GM08714 (cell line): ENCODE data around the gene EGFR.
A peak's percentile ranks its signal among the peaks of the same experiment; 100 is the strongest.

Experiments
- H3K4me3 ChIP-seq: fragments of 200-500 bp; sonication (Bioruptor generic); 2 replicates; pipeline ENCODE4 v1.5.1; 2014; ENCODE audit warnings: mild to moderate bottlenecking, low read length, inconsistent platforms
- ZNF274 ChIP-seq: IDR thresholded peaks from 2 replicates; pipeline ENCODE4 v1.6.1; 2012; ENCODE audit warnings: mild to moderate bottlenecking, low read depth, low read length

The EGFR gene

DNA sequence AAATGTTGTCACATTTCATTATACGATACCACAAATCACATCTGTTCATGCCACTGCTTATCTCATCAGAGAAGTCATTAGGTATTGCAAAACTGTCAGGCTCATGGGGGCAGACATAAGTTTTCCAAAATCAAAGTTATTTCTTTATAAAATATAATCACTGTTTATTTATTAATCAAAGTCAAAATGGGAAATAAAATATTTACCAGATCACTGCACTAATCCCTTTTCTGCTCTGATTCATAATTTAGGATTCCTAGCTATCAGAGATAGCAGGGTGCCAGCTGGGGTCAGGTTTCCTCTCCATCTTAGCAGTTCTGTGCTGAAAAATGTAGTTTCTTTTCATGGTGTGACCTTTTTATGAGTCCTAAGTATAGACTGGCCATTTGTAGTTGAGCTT, 228.6 kb downstream of the EGFR start:
- TF ChIP-seq ZNF274: no peak
- no peak overlapping the region for H3K4me3 ChIP-seq

DNA sequence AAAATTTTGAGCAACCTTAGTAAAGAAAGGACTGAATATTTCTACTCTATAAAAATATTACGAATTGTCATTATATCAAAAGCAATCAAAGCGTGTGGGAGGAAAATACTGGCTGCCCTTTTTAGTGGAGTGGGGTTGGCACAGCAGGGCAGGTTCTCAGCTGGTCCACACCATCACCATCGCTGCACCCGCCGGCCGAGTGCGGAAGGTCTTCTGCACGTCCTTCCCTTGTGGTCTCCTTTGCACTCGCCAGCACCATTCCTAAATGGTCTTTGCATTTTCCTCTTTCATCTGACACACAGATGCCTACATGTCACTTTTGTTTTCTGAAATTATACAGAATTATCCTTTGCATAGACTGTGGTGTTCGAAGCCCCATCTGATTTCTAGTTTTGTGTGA, 229.7 kb downstream of the EGFR start:
- TF ChIP-seq ZNF274: no peak
- no peak overlapping the region for H3K4me3 ChIP-seq

GRCh38 chr7:55249332-55249731, 230.5 kb downstream of the EGFR start:
- TF ChIP-seq ZNF274: no peak

GRCh38 chr7:55250313-55250712, 231.5 kb downstream of the EGFR start:
- H3K4me3 ChIP-seq: no peak overlapping the region
- TF ChIP-seq ZNF274: no peak

More at GRCh38 chr7:55249332-55249731, 230.5 kb downstream of the EGFR start:
- no peak overlapping the region for H3K4me3 ChIP-seq

DNA sequence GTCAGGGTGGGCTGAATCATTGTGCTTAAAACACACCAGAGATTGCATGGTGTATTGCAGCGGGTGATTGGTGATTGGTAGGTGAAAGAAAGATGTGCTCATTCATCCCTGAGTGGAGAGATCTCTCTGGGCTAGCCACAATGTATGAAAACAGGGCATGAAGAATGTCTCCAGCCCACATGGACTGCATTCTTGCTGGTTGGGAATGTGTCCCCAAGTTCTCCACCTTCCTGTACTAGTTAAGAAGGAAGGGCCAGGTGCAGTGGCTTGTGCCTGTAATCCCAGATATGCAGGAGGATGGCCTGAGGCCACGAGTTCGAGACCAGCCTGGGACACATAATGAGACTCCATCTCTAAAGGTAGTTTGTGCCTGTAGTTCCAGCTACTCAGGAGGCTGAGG, 232.5 kb downstream of the EGFR start:
- TF ChIP-seq ZNF274: no peak
- no peak overlapping the region for H3K4me3 ChIP-seq

- no peak overlapping the region for H3K4me3 ChIP-seq
- TF ChIP-seq ZNF274: no peak
Observed at GRCh38 chr7:55251911-55252310, 233.1 kb downstream of the EGFR start.

DNA sequence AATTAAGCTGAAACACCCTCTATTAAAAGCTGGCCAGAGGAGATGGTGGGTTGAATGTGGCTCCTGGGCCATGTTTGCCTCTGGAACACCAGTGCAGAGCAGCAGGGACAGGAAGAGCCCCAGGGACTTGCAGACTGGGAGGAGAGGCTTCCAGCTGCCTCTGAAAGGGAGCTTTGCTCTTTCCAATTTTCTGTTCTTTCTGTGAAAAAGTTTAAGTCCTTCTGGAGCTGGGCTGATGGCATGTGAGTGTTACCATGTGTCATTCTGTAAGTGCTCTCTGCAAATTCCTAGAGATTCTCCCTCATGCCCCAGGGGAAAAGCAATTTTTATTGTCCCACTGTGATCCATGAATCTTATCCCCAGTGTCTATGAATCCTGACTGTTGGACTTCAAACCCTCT, 233.6 kb downstream of the EGFR start:
- TF ChIP-seq ZNF274: no peak
- H3K4me3 ChIP-seq: no peak overlapping the region

DNA sequence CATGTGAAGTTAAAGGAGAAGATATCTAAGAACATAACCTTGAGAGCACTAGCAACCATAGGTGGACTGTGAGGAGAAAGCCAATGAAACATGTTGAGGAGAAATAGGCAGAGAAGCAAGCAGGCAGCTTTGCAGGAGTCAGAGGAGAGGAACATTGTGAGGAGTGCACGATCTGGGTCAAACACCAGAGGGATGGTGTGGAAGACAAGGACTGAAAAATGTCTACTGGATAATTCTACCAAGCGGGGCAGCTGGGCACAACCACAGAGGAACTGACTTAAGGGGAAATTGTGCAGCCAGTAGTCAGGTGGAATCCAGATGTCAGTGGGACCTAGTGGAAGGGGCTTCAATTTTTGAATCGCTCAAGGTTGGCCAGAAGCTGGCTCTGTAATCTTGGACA, 234.4 kb downstream of the EGFR start:
- H3K4me3 ChIP-seq: no peak overlapping the region
- TF ChIP-seq ZNF274: no peak

GRCh38 chr7:55254242-55254595, 235.4 kb downstream of the EGFR start:
- H3K4me3 ChIP-seq: no peak overlapping the region
- TF ChIP-seq ZNF274: no peak

DNA sequence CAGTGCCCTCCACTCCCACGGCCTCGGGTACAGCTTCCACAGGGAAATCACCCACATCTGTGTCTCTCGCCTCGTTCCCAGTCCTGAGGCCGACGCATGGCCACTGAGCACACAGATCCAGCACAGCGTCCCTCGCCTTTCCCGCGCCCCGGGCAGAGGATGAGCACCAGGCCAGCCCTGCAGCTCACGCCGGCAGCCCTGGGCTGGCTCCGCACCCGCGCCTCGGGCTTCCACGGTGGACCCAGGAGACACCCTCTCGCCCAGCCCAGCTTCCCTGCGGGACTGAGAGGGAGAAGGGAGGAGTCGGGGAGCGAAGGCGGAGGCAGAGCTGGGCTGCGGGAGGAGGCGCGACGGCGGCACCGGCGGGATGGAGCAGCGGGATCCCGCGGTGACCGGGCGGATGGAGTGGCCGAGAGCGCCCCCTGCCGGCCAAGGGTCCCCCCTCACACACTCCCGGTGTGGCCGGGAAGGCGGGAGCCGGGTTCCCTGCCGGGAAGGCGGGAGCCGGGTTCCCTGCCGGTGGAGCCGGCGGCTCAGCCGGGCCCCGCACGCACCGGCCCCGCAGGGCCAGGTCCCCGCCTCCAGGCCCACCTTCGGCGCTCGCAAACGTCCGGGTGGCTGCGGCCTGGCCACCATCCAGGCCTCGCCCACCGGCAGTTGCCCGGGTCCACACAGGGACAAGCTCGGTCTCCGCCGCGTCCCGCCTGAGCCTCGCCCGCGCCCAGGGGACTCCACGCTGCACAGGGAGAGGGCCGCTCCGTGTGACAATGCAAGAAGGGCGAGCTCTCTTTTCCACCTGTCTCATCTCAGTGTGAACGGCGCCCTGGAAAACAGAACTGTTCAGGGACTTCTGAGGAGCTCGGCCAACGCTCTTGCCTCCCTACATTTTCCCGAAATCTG, 236.0 kb downstream of the EGFR start:
- H3K4me3 ChIP-seq: peak overlapping the region; percentile 21; the same call in 1 of the 2 replicates
- no peak for TF ChIP-seq ZNF274

- peak overlapping the region; percentile 21; the same call in 1 of the 2 replicates for H3K4me3 ChIP-seq
- TF ChIP-seq ZNF274: no peak
Observed at GRCh38 chr7:55255496-55256445, 237.0 kb downstream of the EGFR start.

DNA sequence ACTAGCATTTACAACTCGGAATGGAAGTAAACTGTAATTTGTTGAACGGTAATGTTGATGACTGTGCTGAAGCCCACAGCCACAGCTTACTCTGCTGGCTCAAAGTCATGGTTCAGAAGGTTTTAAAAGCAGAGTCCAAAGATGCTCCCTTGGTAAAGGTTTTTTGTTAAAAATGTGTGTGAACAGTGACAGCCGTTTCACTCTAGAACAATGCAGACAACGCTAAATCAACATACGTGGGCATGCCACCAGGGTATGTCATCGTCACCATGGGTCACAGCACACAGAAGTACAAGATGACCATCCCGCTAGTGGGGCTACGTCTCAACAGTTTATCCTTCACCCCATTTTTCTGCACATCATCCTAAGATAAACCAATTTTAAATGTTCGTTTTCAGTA, 239.8 kb downstream of the EGFR start:
- no peak for TF ChIP-seq ZNF274
- H3K4me3 ChIP-seq: no peak overlapping the region

- TF ChIP-seq ZNF274: no peak
- no peak overlapping the region for H3K4me3 ChIP-seq
Observed at GRCh38 chr7:55260171-55260570, 241.4 kb downstream of the EGFR start.

GRCh38 chr7:55260676-55261385, 242.0 kb downstream of the EGFR start:
- TF ChIP-seq ZNF274: no peak
- no peak overlapping the region for H3K4me3 ChIP-seq
